ENCODE data around the gene IFI30.

IFI30 gene

DNA sequence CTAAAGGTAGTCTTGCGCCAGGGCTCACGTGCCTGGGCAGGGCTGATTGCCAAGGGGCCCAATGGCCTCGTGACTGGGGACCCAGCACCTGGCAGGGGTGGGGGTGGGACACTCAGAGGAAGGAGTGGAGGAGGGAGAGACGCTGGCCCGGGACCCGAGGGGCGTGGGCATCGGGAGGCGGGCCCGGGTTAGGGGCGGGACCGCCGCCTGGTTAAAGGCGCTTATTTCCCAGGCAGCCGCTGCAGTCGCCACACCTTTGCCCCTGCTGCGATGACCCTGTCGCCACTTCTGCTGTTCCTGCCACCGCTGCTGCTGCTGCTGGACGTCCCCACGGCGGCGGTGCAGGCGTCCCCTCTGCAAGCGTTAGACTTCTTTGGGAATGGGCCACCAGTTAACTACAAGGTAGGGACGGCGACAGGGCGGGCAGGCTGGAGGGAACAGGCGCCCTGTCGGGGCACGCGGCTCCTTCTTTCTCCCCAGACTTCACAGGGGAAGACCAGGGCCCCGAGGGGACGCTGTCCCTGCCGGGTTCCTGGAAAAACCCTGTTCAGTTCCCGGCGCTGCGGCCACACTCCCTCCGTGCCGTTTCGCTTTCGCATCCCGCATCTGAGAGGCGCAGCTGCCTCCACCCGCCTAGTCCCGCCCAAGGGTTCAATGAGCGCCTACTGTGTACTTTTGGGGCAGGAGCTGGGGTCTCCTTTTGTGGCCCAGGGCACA lies at the start of gene IFI30:
Gene IFI30, plus strand, starts transcription at position 242 of the 717 bp plus-strand sequence. Its CDS starts 29 bp downstream, at position 271.
- DNase-seq (ENCODE audit: low spot score), result peak; percentile 83

DNA sequence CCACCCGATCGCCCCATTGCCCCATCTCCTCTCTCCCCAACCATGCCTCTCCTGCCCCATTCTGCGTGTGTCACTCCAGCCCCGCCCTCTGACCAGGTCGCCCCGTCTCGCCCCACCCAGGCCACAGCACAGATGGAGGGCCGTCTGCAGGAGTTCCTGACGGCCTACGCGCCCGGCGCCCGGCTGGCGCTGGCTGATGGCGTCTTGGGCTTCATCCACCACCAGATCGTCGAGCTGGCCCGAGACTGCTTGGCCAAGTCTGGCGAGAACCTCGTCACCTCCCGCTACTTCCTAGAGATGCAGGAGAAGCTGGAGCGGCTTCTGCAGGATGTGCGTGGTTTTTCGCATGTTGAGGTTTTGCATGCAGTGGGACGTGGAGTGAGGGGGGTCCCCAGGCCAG lies 49.8 kb upstream of the IFI30 start:
- no peak for DNase-seq (ENCODE audit: low spot score)

DNA sequence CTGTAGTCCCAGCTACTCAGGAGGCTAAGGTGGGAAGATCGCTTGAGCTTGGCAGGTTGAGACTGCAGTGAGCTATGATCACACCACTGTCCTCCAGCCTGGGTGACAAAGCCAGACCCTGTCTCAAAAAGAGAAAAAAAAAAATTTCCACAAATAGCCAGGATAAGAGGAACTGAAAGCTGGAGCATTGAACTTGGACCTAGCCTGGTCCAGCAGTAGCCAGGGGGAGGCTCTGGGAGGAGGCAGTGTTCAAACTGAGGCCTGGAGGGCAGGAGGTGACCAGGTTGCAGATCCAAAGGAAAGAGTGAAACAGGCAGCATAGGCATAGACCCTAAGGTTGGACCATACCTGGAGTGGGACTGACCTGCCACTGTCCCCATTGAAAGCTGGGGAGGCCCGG lies 47.5 kb upstream of the IFI30 start:
- DNase-seq (ENCODE audit: low spot score), result no peak

DNA sequence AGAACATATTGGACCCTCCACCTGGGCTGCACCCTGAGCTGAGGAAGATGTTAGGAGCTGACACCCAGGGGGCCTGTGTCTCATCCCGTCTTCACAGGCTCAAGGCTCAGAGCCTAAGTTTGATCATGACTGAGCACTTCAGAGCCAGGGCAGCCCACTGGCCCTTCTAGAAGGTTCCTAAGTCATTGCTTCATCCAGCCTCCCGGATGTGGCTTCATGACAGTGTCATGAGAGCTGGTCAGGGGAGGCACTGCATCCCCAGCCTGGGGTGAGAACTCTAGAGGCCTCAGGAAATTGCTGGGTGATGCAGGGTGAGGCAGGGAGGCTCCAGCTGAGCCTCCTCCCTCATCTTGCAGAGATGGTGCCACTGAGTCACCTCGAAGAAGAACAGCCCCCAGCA lies 45.6 kb upstream of the IFI30 start:
- no peak for DNase-seq (ENCODE audit: low spot score)

- DNase-seq (ENCODE audit: low spot score), result no peak
These were observed 44.8 kb upstream of the IFI30 start for GRCh38 chr19:18128805-18129204.

- DNase-seq (ENCODE audit: low spot score), result no peak
These were observed 42.9 kb upstream of the IFI30 start for GRCh38 chr19:18130523-18131242.

GRCh38 chr19:18131841-18132596 lies 41.6 kb upstream of the IFI30 start:
- DNase-seq (ENCODE audit: low spot score), result no peak

- DNase-seq (ENCODE audit: low spot score), result no peak
These were observed 37.7 kb upstream of the IFI30 start for GRCh38 chr19:18135712-18136584.

DNA sequence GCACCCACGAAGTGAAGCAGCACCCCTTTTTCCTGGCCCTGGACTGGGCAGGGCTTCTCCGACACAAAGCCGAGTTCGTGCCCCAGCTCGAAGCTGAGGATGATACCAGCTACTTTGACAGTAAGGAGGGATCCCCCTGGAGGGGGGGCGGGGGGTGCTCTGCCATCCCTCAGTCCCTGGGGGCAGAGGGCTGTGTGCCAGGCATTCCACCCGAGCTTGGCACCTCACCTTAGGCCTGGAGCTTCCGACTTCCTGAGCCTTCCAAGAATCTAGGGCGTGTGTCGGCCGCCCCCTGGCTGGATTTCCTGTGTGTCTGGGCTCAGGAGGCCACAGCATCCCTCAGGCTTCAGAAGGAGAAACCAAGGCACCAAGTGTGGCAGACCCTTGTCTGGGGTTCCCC lies 36.4 kb upstream of the IFI30 start:
- no peak for DNase-seq (ENCODE audit: low spot score)

- no peak for DNase-seq (ENCODE audit: low spot score)
These were observed 35.8 kb upstream of the IFI30 start for GRCh38 chr19:18137657-18138339.

GRCh38 chr19:18140473-18140872 lies 33.1 kb upstream of the IFI30 start:
- no peak for DNase-seq (ENCODE audit: low spot score)

GRCh38 chr19:18141031-18141430 lies 32.6 kb upstream of the IFI30 start:
- no peak for DNase-seq (ENCODE audit: low spot score)

DNA sequence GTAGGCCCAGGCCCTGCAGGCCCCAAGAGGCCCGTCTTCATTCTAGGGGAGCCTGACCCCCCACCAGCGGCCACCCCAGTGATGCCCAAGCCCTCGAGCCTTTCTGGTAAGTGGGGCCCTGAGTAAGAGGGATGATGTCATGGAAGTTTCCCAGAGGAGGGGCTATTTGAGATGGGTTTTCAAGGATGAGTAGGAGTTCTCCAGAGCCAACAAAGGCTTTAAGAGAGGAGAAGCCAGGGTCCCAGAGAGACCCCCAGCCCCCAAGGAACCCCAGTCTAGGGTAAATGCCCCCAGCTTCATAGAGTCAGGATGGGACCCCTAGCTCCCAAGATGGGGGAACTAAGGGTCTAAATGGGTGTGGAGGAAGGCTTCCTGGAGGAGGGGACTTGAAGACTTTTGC lies 29.7 kb upstream of the IFI30 start:
- no peak for DNase-seq (ENCODE audit: low spot score)

GRCh38 chr19:18144361-18144760 lies 29.3 kb upstream of the IFI30 start:
- no peak for DNase-seq (ENCODE audit: low spot score)

GRCh38 chr19:18144906-18145305 lies 28.7 kb upstream of the IFI30 start:
- DNase-seq (ENCODE audit: low spot score), result no peak

DNA sequence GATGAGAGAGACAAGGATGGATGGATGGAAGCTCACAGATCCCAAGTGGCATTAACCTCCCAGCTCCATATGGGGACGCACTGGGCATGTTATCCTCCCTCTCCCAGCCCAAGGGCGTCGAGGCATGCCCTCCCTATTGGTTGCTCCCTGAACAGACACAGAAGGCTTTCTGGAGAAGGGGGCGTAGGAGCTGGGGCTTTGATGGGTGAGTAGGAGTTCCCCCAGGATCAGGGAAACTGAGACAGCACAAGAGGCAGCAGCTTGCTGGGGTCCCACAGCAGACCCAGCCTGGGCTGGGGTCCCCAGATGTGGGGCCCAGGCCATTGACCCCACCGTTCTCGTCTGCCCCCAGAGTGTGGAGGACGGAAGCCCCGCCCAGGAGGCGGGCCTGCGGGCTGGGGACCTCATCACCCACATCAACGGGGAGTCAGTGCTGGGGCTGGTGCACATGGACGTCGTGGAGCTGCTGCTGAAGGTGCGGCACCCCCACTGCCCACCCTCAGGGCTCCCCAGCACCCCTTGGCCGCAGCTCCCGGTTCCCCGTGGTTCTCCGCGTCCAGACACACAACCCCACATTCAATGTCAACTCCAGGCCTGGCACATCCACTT lies 28.1 kb upstream of the IFI30 start:
- DNase-seq (ENCODE audit: low spot score), result no peak

DNA sequence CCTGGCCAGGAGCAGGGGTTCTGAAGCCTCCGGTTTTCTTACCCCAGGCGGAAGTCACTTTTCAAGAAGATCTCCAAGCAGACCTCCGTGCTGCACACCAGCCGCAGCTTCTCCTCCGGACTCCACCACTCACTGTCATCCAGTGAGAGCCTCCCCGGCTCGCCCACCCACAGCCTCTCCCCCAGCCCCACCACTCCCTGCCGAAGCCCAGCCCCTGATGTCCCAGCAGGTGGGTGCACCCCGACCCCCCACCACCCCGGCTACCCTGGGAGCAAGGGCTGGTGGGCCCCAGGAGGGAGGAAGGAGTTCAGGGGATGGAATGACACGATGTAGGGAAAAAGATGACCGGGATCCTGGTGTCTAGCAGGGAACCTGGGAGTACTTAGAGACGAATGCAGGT lies 26.2 kb upstream of the IFI30 start:
- DNase-seq (ENCODE audit: low spot score), result no peak

- no peak for DNase-seq (ENCODE audit: low spot score)
These were observed 24.0 kb upstream of the IFI30 start for GRCh38 chr19:18149596-18149975.

DNA sequence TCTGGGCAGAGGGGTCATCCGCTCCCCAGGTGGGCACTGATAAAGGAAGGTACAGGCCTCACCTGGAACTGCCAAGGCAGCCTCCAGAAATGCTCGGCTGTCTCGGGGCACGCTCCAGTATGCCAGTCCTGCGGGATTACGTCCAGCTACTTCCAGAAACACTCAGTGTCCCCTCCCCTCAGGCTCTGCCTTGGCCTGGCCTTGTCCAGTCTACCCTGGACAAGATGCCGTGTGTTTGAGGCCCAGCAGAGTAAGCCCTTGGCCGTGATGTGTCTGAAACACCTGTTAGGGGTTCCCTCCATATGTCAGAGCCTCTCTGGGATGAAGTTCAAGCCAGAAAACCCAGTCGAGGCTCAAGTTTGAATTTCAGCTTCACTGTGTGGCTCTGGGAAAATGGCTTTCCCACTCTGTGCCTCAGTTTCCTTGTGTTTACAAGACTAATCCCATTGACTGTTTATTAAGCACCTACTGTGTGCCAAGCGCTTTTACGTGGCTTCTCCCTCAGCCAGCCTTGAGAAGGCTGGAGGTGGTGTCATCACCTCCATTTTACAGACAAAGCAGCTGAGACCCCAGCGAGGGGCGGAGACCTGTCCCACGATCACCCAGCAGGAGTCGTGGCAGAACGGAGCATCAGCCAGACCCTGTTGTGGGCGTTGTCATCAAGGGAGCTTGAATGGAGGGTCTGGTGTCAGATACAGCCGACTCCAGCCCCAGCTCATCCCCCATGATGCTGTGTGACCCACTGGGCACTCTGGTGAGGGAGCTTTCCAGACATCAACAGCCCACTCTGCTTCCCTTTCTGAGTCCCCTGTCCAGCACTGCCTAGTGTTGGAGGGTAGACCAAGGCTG lies 22.6 kb upstream of the IFI30 start:
- no peak for DNase-seq (ENCODE audit: low spot score)

- peak; percentile 98 for DNase-seq (ENCODE audit: low spot score)
These were observed 21.2 kb upstream of the IFI30 start for GRCh38 chr19:18152442-18152816.

All from AG08396 (cell line).